ENCODE data around the gene ZNF275.
"Not testable (repeated sequence)": the region's sequence is repeated elsewhere in the genome, so short reads cannot be mapped to it uniquely, and the experiment has no call there.

The ZNF275 gene

DNA sequence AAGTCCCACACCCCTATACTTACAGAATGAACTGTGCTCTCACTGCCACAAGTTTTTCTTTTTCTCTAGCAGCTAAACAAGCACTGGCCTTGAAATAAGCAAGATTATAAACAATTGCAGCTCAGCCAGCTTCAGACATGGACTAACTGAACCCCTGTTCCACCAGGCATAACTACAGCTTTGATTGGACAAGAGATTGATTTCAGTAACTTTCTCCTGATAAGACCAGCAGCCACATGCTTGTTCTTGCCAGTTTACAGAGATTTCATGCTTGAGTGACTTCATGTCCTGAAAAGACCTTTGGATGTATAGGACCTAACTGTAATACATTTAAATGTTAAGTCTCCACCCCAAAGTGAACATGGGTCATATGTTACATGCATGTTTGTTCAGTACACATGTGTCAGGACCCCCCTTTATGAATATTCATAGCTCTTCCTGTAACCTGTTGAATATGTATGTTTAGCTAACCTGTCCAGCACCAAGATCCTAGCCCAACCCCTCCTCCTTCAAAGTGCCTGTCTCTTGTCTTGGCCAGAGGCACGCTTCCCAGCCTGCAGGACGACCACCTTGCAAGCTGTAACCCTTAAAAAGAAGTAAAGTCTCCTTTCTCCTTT, 27.9 kb downstream of the ZNF275 start:
- DNase-seq, result peak; percentile 49

DNA sequence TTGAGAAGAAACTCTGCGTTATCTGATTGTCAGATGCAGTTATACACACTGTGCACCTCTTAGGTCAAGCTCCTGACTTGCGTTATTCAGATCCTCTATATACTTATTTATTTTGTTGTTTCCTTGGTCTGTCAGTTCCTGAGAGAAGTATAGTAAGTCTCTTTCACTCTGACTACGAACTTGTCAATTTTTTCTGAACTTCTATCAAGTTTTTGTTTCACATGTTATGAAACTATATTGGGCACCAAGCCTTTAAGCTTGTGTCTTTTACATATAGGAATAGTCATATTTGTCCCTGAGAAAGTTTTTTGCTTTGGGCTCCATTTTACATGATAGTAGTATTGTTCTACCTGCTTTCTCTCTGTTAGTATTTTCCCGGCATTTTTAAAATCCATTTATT, 31.7 kb downstream of the ZNF275 start:
- no peak for DNase-seq

DNA sequence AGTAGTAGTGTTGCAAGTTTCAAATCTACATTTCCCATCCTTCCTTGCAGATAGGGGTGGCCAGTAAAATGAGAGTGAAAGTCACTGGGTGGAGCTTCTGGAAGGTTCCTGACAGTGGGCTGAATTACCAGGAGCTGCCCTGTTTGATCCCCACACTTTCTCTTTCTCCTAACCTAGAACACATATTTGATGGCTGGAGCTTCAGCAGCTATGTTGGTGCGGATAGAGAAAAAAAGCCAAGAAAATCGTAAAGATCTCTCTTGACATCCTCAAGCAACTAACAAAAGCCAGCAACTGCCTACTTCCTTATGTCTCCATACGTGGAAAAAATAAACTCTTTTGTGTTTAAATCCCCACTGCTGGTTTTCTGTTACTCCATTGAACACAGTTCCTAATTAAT, 32.2 kb downstream of the ZNF275 start:
- no peak for DNase-seq

GRCh38 chrX:153366878-153367538, 33.1 kb downstream of the ZNF275 start:
- DNase-seq, result no peak

- no peak for DNase-seq
Observed at GRCh38 chrX:153370293-153371055, 36.5 kb downstream of the ZNF275 start.

DNA sequence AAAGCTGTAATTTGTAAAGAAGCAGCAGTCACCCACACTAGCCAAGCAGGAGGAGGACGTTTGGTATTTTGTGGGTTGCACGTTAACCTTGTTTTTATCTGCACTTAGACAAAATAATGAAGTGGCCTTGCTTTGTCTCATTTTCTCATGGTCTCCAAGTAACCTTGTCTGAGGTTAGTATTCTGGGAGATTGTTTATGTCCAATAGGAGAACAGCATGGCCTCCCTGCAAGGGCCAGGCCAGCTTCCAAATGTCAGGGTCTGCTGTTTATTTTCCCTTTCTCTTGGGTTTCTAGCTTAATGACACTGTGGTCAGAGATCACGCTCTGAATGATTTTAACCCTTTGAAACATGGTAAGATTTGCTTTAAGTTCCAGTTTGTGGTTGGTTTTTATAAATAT, 37.3 kb downstream of the ZNF275 start:
- DNase-seq, result no peak

GRCh38 chrX:153372949-153373348, 39.0 kb downstream of the ZNF275 start:
- DNase-seq, result no peak

GRCh38 chrX:153374426-153374825, 40.5 kb downstream of the ZNF275 start:
- DNase-seq, result no peak

GRCh38 chrX:153375571-153375970, 41.6 kb downstream of the ZNF275 start:
- no peak for DNase-seq

DNA sequence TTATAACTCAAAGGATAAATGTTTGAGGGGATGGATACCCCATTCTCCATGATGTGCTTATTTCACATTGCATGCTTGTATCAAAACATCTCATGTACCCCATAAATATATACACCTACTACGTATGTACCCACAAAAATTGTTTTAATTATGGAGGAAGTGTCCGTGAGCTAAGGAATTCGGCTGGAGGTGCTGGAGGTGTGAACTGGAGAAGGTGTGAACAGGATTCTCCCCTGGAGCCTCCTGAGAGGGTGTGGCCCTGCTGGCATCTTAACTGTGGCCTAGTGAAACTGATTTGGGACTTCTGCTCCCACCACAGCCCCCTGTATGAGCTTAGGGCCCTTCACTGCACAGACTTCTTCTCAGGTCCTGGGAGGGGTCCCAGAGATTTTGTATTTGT, 43.8 kb downstream of the ZNF275 start:
- no peak for DNase-seq

GRCh38 chrX:153378607-153379006, 44.7 kb downstream of the ZNF275 start:
- peak; percentile 58 for DNase-seq

DNA sequence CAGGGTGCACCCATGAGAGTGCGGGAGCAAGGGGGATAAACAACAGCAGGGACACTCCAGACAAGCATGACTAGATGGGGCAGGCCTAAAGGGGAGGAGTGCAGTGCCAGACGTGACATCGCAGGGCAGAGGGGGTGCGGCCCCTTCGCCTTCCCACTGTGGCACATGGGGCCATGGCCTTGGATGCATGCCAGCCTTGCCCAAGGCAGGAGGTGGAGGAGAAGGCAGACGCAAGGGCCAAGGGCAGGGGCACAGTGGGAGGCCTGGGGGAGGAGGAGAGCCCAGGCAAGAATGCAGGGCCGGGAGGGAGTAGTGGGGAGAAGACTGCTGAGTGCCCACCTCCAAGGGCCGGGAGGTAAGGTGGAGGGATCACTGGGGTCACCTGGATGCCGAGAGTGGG, 45.6 kb downstream of the ZNF275 start:
- DNase-seq, result no peak

- no peak for DNase-seq
Observed at GRCh38 chrX:153379971-153380581, 46.1 kb downstream of the ZNF275 start.

- DNase-seq, result no peak
Observed at GRCh38 chrX:153380691-153381090, 46.7 kb downstream of the ZNF275 start.

GRCh38 chrX:153381684-153382532, 48.0 kb downstream of the ZNF275 start:
- peak; percentile 80 for DNase-seq

DNA sequence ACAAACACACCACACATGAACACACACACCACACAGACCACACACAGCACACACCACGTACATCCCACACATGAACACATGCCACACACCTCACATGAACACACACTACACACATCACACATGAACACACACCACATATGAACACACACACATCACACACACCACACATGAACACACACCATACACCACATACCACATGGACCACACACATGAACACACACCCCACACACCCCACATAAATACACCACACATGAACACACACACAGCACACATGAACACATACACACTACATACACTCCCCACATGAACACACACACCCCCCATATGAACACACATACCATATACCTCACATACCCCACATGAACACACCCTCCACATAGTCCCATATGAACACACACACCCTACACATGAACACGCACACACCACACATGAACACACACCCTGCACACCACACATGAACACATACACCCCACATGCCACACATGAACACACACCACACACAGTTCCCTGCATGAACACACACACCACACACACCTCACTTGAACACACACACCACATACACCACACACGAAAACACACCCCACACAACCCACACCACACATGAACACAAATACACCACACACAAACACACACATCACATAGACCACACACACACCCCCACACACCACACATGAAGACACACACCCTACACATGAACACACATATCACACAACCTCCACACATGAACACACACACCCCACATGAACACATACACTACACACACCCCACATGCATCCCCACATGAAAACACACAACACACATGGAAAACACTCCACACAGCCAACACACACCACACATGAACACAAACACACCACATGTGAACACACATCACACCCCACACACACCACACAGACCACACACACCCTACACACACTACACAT, 48.9 kb downstream of the ZNF275 start:
- DNase-seq, result no peak

DNA sequence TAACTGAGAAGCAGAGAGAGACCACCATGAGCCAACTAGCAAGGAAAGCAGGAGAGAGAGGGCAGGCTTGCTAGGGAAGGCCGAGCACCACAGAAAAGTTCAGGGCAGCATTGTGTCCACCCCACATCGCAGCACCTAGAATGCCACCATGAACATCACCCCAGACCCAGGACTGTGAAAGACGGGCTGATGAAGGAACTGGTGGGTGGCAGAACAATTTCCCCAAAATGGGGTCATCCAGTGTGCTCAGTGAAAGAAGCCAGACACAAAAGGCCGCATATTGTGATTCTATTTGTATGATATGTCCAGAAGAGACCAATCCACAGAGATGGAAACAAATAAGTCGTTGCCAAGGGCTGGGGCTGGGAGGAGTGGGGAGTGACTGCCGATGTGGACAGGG, 50.4 kb downstream of the ZNF275 start:
- DNase-seq, result no peak

DNA sequence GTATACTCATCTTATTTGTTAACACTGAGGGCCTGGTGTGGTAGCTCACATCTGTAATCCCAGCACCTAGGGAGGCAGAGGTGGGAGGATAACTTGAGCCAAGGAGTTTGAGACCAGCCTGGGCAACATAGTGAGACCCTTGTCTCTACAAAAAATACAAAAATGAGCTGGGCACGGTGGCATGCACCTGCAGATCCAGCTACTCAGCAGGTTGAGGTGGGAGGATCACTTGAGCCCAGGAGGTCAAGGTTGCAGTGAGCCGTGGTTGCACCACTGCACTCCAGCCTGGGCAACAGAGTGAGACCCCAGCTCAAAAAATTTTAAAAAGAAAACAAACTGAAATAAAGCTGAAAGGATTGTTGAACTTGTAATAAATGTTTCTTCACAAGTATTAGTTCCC, 51.0 kb downstream of the ZNF275 start:
- DNase-seq, result not testable (repeated sequence)

- no peak for DNase-seq
Observed at GRCh38 chrX:153386097-153386496, 52.1 kb downstream of the ZNF275 start.

DNA sequence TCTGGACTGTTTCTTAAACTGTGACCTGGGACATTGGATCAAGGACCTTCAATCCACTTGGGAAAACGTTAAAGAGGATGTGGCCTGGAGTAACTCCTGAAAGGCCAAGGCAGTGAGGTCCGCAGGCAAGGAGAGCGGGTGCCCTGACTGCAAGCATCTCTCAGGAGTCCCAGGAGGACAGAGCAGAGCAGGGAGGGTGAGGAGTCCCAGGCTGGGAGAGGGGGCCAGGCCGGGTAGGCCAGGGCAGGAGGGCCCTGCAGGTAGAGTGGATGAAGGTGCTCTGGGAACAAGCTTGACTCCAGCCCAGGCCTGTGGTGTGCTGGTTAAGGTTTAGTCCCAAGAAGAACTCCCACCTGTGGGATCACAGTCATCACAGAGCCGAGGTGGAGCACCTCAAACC, 53.4 kb downstream of the ZNF275 start:
- no peak for DNase-seq

DNA sequence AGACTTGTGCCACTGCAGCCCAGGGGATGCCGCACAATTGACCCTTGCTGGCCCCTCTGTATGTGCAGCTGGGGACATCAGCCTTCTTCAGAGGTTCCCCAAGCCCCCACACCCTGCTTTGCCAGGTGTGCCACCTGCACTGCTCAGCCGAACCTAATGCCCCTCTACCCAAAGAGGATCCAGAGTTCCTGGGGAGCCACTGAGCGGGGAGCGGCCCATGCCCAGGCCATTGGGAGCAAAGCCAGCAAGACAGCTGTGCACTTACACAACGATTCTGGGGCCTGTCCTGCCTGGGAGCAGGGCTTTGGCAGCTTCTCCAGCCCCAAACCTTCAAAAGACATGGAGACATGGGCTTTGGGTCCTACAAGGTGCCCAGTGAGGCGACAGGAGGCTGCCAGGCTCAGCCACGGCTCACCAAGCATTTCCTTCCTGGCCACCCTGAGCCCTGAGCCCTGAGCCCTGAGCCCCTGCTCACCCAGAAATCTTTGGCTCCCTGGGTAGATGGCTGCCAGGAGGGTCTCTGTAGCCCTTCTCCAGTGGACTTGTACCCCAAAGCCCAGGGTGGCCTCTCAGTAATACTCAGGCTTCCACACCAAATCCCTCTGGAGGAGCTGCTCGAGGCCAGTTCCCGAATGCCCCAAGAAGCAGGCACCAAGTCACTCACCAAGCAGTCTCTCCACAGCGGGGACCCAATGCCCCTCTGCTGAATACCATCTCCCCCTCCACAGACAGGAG, 54.2 kb downstream of the ZNF275 start:
- DNase-seq, result no peak
